IMR-90 (cell line): ENCODE results near the gene TMEM170A. TPM values are rescaled to one million over a fixed set of nuclear protein-coding genes. Genes with fewer than 3 reads are reported as not detected.

Experiments
- ELK1 ChIP-seq: fragments of 150-350 bp; IDR thresholded peaks from 2 replicates; pipeline ENCODE4 v1.6.1; 2016; ENCODE audit warnings: low read depth, mild to moderate bottlenecking, low read length, moderate library complexity, borderline replicate concordance
- polyA plus RNA-seq, 3 experiments: library from polyadenylated mRNA; depleted of rRNA; stranded (reverse); fragments of >200 nt; gene quantifications; 2 replicates each; pipeline ENCODE4 v1.2.3, GENCODE V29; 2012; ENCODE audit warnings: low replicate concordance in 1 of 3
- total RNA-seq: library from RNA; depleted of rRNA; stranded (reverse); fragments of >200 nt; gene quantifications from 2 replicates; pipeline ENCODE4 v1.2.3, GENCODE V29; 2012

TMEM170A gene
- total and polyA plus RNA-seq, 2 of the 4 experiments (the other 2 are of a cell fraction), result 7.3 to 10.9 TPM

GRCh38 chr16:75432828-75433731 is 31.4 kb downstream of the TMEM170A start, which contains the start of gene CFDP1 (continued):
- TF ChIP-seq ELK1, result 0 out of 2 replicates have a peak, but pooled peaks have one; percentile 62
